ENCODE measurements around the gene SCARB1. TPM values are rescaled to one million over a fixed set of nuclear protein-coding genes. Genes with fewer than 3 reads are reported as not detected.
A peak's percentile ranks its signal among the peaks of the same experiment; 100 is the strongest.

SCARB1 gene
- total RNA-seq, 1 experiment from 2014 or later: 4.1 TPM

- DNase-seq (ENCODE audit: low read depth): peak; percentile 31
Observed at GRCh38 chr12:124862768-124863415, 772 bp downstream of the SCARB1 start.

GRCh38 chr12:124861898-124862676 is 1.6 kb downstream of the SCARB1 start:
- no peak for DNase-seq (ENCODE audit: low read depth)

GRCh38 chr12:124861492-124861891 is 2.2 kb downstream of the SCARB1 start:
- peak; percentile 41 for DNase-seq (ENCODE audit: low read depth)

- DNase-seq (ENCODE audit: low read depth): no peak
Observed at GRCh38 chr12:124857921-124858461, 5.7 kb downstream of the SCARB1 start.

GRCh38 chr12:124856842-124857178 is 6.9 kb downstream of the SCARB1 start:
- DNase-seq (ENCODE audit: low read depth): no peak

- DNase-seq (ENCODE audit: low read depth): no peak
Observed at GRCh38 chr12:124856132-124856841, 7.4 kb downstream of the SCARB1 start.

GRCh38 chr12:124855275-124855957 is 8.2 kb downstream of the SCARB1 start:
- DNase-seq (ENCODE audit: low read depth): no peak

GRCh38 chr12:124854637-124855184 is 9.0 kb downstream of the SCARB1 start:
- no peak for DNase-seq (ENCODE audit: low read depth)

- no peak for DNase-seq (ENCODE audit: low read depth)
Observed at GRCh38 chr12:124853781-124854636, 9.7 kb downstream of the SCARB1 start.

- no peak for DNase-seq (ENCODE audit: low read depth)
Observed at GRCh38 chr12:124852911-124853427, 10.7 kb downstream of the SCARB1 start.

- DNase-seq (ENCODE audit: low read depth): no peak
Observed at GRCh38 chr12:124852329-124852831, 11.3 kb downstream of the SCARB1 start.

GRCh38 chr12:124851342-124851741 is 12.3 kb downstream of the SCARB1 start:
- no peak for DNase-seq (ENCODE audit: low read depth)

- DNase-seq (ENCODE audit: low read depth): no peak
Observed at GRCh38 chr12:124849382-124849781, 14.3 kb downstream of the SCARB1 start.

GRCh38 chr12:124848621-124849380 is 14.9 kb downstream of the SCARB1 start:
- DNase-seq (ENCODE audit: low read depth): no peak

GRCh38 chr12:124847113-124848074 is 16.3 kb downstream of the SCARB1 start:
- DNase-seq (ENCODE audit: low read depth): no peak

- DNase-seq (ENCODE audit: low read depth): no peak
Observed at GRCh38 chr12:124844411-124845397, 19.0 kb downstream of the SCARB1 start.
